Caco-2 (cell line): Measurements from ENCODE around the gene NFAM1. TPM values are rescaled to one million over a fixed set of nuclear protein-coding genes. Genes with fewer than 3 reads are reported as not detected.

ENCODE experiments used
- BruUV-seq: library from RNA; stranded (reverse); fragments of 400-500 nt; replicated peaks from 2 replicates; lab custom pipeline; 2021; lab: Mats Ljungman, UMichigan
- CTCF ChIA-PET: fragments of 300-600 bp; sonication (Branson Sonifier 250); formaldehyde crosslinking; loops from one replicate; lab custom pipeline; 2022; ENCODE audit warnings: antibody characterized with exemption; lab: Charles Lee
- POLR2A ChIA-PET: fragments of 300-600 bp; sonication (Branson Sonifier 250); formaldehyde crosslinking; loops from one replicate; lab custom pipeline; 2022; ENCODE audit warnings: antibody characterized with exemption; lab: Charles Lee
- DNase-seq, 2 experiments: peaks; one replicate each; pipeline versions ENCODE4 v3.0.0 to v3.0.0-alpha.2; 2020 to 2022
- H3K27me3 ChIP-seq: replicated peaks from 2 replicates; pipeline ENCODE4 v1.6.0; 2011; ENCODE audit warnings: low read length; ENCODE audit not compliant: control insufficient read depth, insufficient read depth
- H3K36me3 ChIP-seq: 2 replicates; pipeline ENCODE4 v1.5.1; 2011; ENCODE audit warnings: low read length; ENCODE audit not compliant: control insufficient read depth, insufficient read depth
- H3K4me1 ChIP-seq: fragments of 250-450 bp; sonication (Bioruptor Pico); 2 replicates; pipeline ENCODE4 v1.5.1; 2020; ENCODE audit warnings: mild to moderate bottlenecking
- H3K4me3 ChIP-seq: 2 replicates; pipeline ENCODE4 v1.5.1; 2011; ENCODE audit warnings: low read depth, mild to moderate bottlenecking, control low read depth, low read length
- H3K9me3 ChIP-seq: fragments of 250-450 bp; sonication (Bioruptor Pico); 2 replicates; pipeline ENCODE4 v1.5.1; 2020; ENCODE audit warnings: mild to moderate bottlenecking, moderate library complexity
- H3K27ac Mint-ChIP-seq: one replicate; pipeline ENCODE4 v1.8.0; 2022; ENCODE audit warnings: mixed read lengths; ENCODE audit not compliant: unreplicated experiment
- H3K27me3 Mint-ChIP-seq: one replicate; pipeline ENCODE4 v1.8.0; 2022; ENCODE audit warnings: mixed read lengths; ENCODE audit not compliant: insufficient read depth, unreplicated experiment
- H3K36me3 Mint-ChIP-seq: one replicate; pipeline ENCODE4 v1.8.0; 2022; ENCODE audit warnings: mild to moderate bottlenecking, mixed read lengths; ENCODE audit not compliant: insufficient read depth, unreplicated experiment
- H3K4me1 Mint-ChIP-seq: one replicate; pipeline ENCODE4 v1.8.0; 2022; ENCODE audit warnings: low read depth, mixed read lengths; ENCODE audit not compliant: unreplicated experiment
- H3K4me3 Mint-ChIP-seq: one replicate; pipeline ENCODE4 v1.8.0; 2022; ENCODE audit warnings: mild to moderate bottlenecking, moderate library complexity, mixed read lengths; ENCODE audit not compliant: unreplicated experiment
- H3K9me3 Mint-ChIP-seq: one replicate; pipeline ENCODE4 v1.8.0; 2022; ENCODE audit warnings: mixed read lengths; ENCODE audit not compliant: unreplicated experiment
- intact Hi-C: fragments of 100-400 bp; cut with micrococcal nuclease; formaldehyde crosslinking; loops from one replicate; pipeline ENCODE4 v1.10.0; 2022; ENCODE audit not compliant: unreplicated experiment
- total RNA-seq: library from RNA; stranded (reverse); gene quantifications from 2 replicates; pipeline ENCODE4 v1.2.3, GENCODE V29; 2022
- TF ChIP-seq, protein P1 (sequence below), 2 experiments: fragments of 200-600 bp in 1 of 2; IDR thresholded peaks; 1 replicate in 1 of 2; 2 replicates in 1 of 2; pipeline versions ENCODE4 v1.5.1 to v1.8.0; 2011 to 2022; ENCODE audit warnings: antibody characterized with exemption in 1 of 2, control low read depth in 1 of 2, inconsistent platforms in 1 of 2, low read depth in 1 of 2, low read length in 1 of 2, mild to moderate bottlenecking in 1 of 2, moderate library complexity in 1 of 2; ENCODE audit not compliant: insufficient read depth in 1 of 2, severe bottlenecking in 1 of 2, unreplicated experiment in 1 of 2

Gene NFAM1
- total RNA-seq, 1 experiment from 2014 or later: not detected

DNA sequence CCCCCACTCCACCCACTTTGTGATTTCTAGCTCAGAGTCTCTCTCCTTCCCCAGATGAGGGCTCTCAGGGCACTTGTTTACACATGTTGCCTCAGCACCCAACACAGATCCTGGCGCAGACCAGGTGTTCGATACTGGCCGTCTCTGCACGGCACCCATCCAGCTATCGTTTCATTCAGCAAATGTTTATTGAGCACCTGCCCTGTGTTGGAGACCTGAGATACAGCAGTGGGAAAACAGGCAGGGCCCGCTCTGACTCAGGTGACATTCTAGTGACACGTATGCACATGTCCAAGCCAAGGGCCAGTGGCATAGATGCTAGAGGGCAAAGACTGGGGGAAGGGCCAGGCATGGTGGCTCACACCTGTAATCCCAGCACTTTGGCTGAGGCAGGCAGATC, 71.9 kb downstream of the NFAM1 start:
- intact Hi-C loops: no loop called here
- TF ChIP-seq, protein P1, sequence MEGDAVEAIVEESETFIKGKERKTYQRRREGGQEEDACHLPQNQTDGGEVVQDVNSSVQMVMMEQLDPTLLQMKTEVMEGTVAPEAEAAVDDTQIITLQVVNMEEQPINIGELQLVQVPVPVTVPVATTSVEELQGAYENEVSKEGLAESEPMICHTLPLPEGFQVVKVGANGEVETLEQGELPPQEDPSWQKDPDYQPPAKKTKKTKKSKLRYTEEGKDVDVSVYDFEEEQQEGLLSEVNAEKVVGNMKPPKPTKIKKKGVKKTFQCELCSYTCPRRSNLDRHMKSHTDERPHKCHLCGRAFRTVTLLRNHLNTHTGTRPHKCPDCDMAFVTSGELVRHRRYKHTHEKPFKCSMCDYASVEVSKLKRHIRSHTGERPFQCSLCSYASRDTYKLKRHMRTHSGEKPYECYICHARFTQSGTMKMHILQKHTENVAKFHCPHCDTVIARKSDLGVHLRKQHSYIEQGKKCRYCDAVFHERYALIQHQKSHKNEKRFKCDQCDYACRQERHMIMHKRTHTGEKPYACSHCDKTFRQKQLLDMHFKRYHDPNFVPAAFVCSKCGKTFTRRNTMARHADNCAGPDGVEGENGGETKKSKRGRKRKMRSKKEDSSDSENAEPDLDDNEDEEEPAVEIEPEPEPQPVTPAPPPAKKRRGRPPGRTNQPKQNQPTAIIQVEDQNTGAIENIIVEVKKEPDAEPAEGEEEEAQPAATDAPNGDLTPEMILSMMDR (IDR thresholded peaks at IDR 0.05; ENCODE audit: insufficient read depth in 1 of 2, low read depth in 1 of 2, low read length in 1 of 2, severe bottlenecking in 1 of 2, unreplicated experiment in 1 of 2): no peak

DNA sequence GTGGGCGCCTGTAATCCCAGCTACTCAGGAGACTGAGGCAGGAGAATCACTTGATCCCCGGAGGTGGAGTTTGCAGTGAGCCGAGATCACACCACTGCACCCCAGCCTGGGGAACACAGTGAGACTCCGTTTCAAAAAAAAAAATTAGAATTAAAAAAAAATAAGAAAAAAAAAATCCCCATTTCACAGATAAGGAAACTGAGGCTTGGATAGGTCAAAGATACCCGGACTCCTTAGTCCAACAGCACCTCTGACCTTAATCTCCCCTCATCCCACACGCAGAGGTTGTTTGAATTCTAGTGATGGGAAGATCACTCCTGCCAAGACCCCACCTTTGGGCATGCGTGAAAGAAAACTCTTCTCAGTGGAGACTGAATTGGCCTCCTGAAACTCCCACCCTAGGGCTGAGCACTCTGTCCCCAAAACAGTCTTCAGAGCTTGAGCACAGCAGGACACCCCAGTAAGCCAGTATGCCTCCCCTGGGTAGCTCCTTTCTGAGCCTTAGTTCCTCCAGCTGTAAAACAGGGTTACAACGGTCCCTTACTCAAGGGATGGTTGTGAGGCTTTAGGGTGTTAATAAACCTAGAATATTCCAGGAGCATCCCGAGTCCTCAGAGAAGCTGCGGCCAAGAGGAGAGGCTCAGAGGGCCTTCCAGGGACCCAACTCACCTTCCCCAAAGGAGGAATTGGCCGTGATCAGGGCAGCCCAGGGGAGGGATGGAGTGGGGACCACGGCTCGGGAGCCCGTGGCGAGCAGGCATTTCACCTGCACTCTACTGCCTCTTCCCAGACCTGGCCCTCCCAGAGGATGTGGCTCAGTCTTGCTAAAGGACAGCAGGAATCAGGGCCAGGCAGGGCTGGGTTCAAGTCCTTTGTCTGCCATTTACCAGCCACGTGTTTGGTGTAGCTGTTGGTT, 73.3 kb downstream of the NFAM1 start:
- Mint-ChIP-seq H3K36me3 (peaks cover 10% of the 10 kb centered on the region), H3K27ac (no peak overlapping the region), H3K27me3 (no peaks in the 10 kb centered on the region), H3K4me1 (no peaks in the 10 kb centered on the region), H3K9me3 (no peaks in the 10 kb centered on the region), H3K4me3 (no peak overlapping the region)
- CTCF ChIA-PET: no interaction called here
- no TSS peak for BruUV-seq
- POLR2A ChIA-PET: interaction anchor here (0.5 kb wide), 1 partner anchor 246 kb away, joined by 3 read pairs; no protein-coding TSS in a partner anchor
- Histone ChIP-seq H3K9me3 (no peaks in the 10 kb centered on the region), H3K4me1 (no peaks in the 10 kb centered on the region), H3K4me3 (no peak overlapping the region), H3K27me3 (no peaks in the 10 kb centered on the region), H3K36me3 (no peaks in the 10 kb centered on the region)
- intact Hi-C loops: no loop called here
- no peak for DNase-seq
- TF ChIP-seq, protein P1 (IDR thresholded peaks at IDR 0.05; ENCODE audit: insufficient read depth in 1 of 2, low read depth in 1 of 2, low read length in 1 of 2, severe bottlenecking in 1 of 2, unreplicated experiment in 1 of 2): no peak

More for the DNA sequence above, 71.9 kb downstream of the NFAM1 start:
- no peaks in the 10 kb centered on the region for H3K9me3 ChIP-seq
- Mint-ChIP-seq H3K4me3 (no peak overlapping the region), H3K36me3 (peaks cover 10% of the 10 kb centered on the region), H3K4me1 (peaks cover under 1% of the 10 kb centered on the region), H3K9me3 (no peaks in the 10 kb centered on the region), H3K27ac (no peak overlapping the region), H3K27me3 (no peaks in the 10 kb centered on the region)
- H3K4me1 ChIP-seq: no peaks in the 10 kb centered on the region
- H3K27me3 ChIP-seq: no peaks in the 10 kb centered on the region
- no peaks in the 10 kb centered on the region for H3K36me3 ChIP-seq
- ChIA-PET POLR2A (no interaction called here), CTCF (no interaction called here)
- no TSS peak for BruUV-seq
- H3K4me3 ChIP-seq: no peak overlapping the region
- no peak for DNase-seq

DNA sequence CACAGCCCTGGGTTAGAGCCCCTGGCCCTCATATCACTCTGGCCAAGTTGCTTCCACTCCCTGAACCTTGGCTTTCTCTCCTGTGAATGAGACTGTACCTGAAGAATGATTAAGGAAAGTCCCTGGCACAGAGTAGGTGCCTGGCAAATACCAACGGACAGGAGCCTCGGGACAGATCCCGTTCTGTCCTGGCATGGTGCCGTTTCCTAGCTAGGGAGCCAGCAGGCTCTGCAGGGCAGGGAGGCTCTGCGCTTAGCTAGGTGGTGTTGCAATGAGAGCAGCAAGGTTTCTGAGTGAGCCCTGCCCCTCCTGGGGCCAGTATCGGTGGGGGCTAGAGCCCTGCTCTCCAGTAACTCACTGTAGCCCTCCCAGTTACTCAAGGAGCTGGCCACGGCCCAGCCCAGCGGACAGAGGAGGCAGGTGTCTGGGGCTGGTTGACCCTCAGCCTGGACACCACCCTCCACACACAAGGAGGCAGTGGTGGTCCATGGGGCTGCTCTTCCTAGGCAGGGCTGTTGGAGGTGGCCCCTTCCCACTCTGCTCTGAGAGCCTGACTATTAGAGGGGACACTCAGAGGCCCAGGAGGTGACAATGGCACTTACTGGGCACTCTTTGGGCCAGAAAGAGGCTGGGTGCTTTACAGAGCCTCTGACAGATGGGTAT, 74.4 kb downstream of the NFAM1 start:
- no peaks in the 10 kb centered on the region for H3K4me1 Mint-ChIP-seq
- intact Hi-C loops: no loop called here
- TF ChIP-seq, protein P1 (IDR thresholded peaks at IDR 0.05; ENCODE audit: insufficient read depth in 1 of 2, low read depth in 1 of 2, low read length in 1 of 2, severe bottlenecking in 1 of 2, unreplicated experiment in 1 of 2): peak in 1 of 2 experiments; percentile 7
- no peaks in the 10 kb centered on the region for H3K9me3 Mint-ChIP-seq
- H3K36me3 Mint-ChIP-seq: peaks cover 10% of the 10 kb centered on the region
- DNase-seq: no peak
- CTCF ChIA-PET: no interaction called here
- Histone ChIP-seq H3K9me3 (no peaks in the 10 kb centered on the region), H3K27me3 (no peaks in the 10 kb centered on the region), H3K36me3 (no peaks in the 10 kb centered on the region), H3K4me1 (no peaks in the 10 kb centered on the region), H3K4me3 (no peak overlapping the region)
- POLR2A ChIA-PET: no interaction called here
- no TSS peak for BruUV-seq
- no peak overlapping the region for H3K27ac Mint-ChIP-seq
- no peaks in the 10 kb centered on the region for H3K27me3 Mint-ChIP-seq
- H3K4me3 Mint-ChIP-seq: no peak overlapping the region
